Thyroid gland (tissue), 4 donors: ENCODE results near the gene ARHGAP22.

Experiments used
- CTCF ChIP-seq, 6 experiments: fragments of 200-600 bp in 3 of 6; fragments of 450-650 bp in 3 of 6; sonication (generic) in 3 of 6; IDR thresholded peaks; one replicate each; pipeline ENCODE4 v1.5.1; 2016 to 2019; ENCODE audit warnings: antibody characterized with exemption in 6 of 6, mild to moderate bottlenecking in 2 of 6, inconsistent platforms in 1 of 6, moderate library complexity in 1 of 6
- POLR2A ChIP-seq, 2 donors: fragments of 450-650 bp; IDR thresholded peaks; one replicate each; pipeline ENCODE4 v1.6.1; 2017; ENCODE audit warnings: antibody characterized with exemption in 2 of 2, mild to moderate bottlenecking in 2 of 2, moderate library complexity in 1 of 2

- TF ChIP-seq CTCF (IDR thresholded peaks at IDR 0.05) (no peak), POLR2A (IDR thresholded peaks at IDR 0.05) (no peak)
These were observed 44.6 kb upstream of the ARHGAP22 start for GRCh38 chr10:48649349-48649944.
